Neural progenitor cell (in vitro differentiated cells): ENCODE results near the gene BRD4. TPM values are rescaled to one million over a fixed set of nuclear protein-coding genes. Genes with fewer than 3 reads are reported as not detected.

ENCODE experiments used
- DNase-seq: peaks from one replicate; pipeline ENCODE4 v3.0.0-alpha.2; 2016; ENCODE audit warnings: low spot score
- H2AFZ ChIP-seq: fragments of 200-600 bp; sonication (generic); replicated peaks from 2 replicates; pipeline ENCODE4 v1.6.1; 2016; ENCODE audit warnings: antibody characterized with exemption
- H3F3A ChIP-seq: fragments of 200-600 bp; sonication (generic); 2 replicates; pipeline ENCODE4 v1.6.1; 2016; ENCODE audit warnings: antibody characterized with exemption, low read depth
- H3K27ac ChIP-seq: fragments of 200-600 bp; sonication (generic); 2 replicates; pipeline ENCODE4 v1.5.1; 2016; ENCODE audit warnings: mild to moderate bottlenecking
- H3K27me3 ChIP-seq: fragments of 200-600 bp; sonication (generic); 2 replicates; pipeline ENCODE4 v1.6.1; 2016; ENCODE audit warnings: mild to moderate bottlenecking, moderate library complexity
- H3K36me3 ChIP-seq: fragments of 200-600 bp; sonication (generic); 2 replicates; pipeline ENCODE4 v1.5.1; 2016
- H3K4me1 ChIP-seq: fragments of 200-600 bp; sonication (generic); 2 replicates; pipeline ENCODE4 v1.6.1; 2016; ENCODE audit warnings: mixed run types
- H3K4me2 ChIP-seq: fragments of 200-600 bp; sonication (generic); 2 replicates; pipeline ENCODE4 v1.6.1; 2016
- H3K4me3 ChIP-seq: fragments of 200-600 bp; sonication (generic); 2 replicates; pipeline ENCODE4 v1.5.1; 2016
- H3K79me2 ChIP-seq: fragments of 200-600 bp; sonication (generic); 2 replicates; pipeline ENCODE4 v1.6.1; 2016; ENCODE audit warnings: low read depth
- H3K9ac ChIP-seq: fragments of 200-600 bp; sonication (generic); 2 replicates; pipeline ENCODE4 v1.6.1; 2016
- H3K9me3 ChIP-seq: fragments of 200-600 bp; sonication (generic); 2 replicates; pipeline ENCODE4 v1.5.1; 2016; ENCODE audit warnings: low read depth
- H4K20me1 ChIP-seq: fragments of 200-600 bp; sonication (generic); 2 replicates; pipeline ENCODE4 v1.6.1; 2016; ENCODE audit warnings: low read depth
- H3K27ac Mint-ChIP-seq: 3 replicates; pipeline ENCODE4 v1.8.0; 2021; ENCODE audit warnings: mixed read lengths
- H3K27me3 Mint-ChIP-seq: 2 replicates; pipeline ENCODE4 v1.8.0; 2022; ENCODE audit warnings: low read depth, mild to moderate bottlenecking, inconsistent platforms, moderate library complexity, mixed read lengths; ENCODE audit not compliant: insufficient read depth
- H3K36me3 Mint-ChIP-seq: 3 replicates; pipeline ENCODE4 v1.8.0; 2021; ENCODE audit warnings: mixed read lengths
- H3K4me1 Mint-ChIP-seq: 3 replicates; pipeline ENCODE4 v1.8.0; 2021; ENCODE audit warnings: mixed read lengths
- H3K4me3 Mint-ChIP-seq: 3 replicates; pipeline ENCODE4 v1.8.0; 2021; ENCODE audit warnings: mild to moderate bottlenecking, moderate library complexity, mixed read lengths
- H3K9me3 Mint-ChIP-seq: 3 replicates; pipeline ENCODE4 v1.8.0; 2020; ENCODE audit warnings: mixed read lengths
- CTCF ChIP-seq: fragments of 200-600 bp; sonication (generic); IDR thresholded peaks from 2 replicates; pipeline ENCODE4 v1.5.1; 2017; ENCODE audit warnings: antibody characterized with exemption, mild to moderate bottlenecking
- EZH2 ChIP-seq: fragments of 200-600 bp; sonication (generic); IDR thresholded peaks from 2 replicates; pipeline ENCODE4 v1.6.1; 2017; ENCODE audit warnings: antibody characterized with exemption, mild to moderate bottlenecking, moderate library complexity
- EZH2phosphoT487 ChIP-seq: fragments of 200-600 bp; sonication (generic); IDR thresholded peaks from 2 replicates; pipeline ENCODE4 v1.6.1; 2017; ENCODE audit warnings: antibody characterized with exemption
- total RNA-seq: library from RNA; depleted of rRNA; stranded (reverse); fragments of >200 nt; gene quantifications from 2 replicates; pipeline ENCODE4 v1.2.3, GENCODE V29; 2015; ENCODE audit warnings: low replicate concordance

Gene BRD4
- total RNA-seq, 1 donor from 2014 or later = 14.5 TPM

- H3K9me3 Mint-ChIP-seq = no peaks in the 10 kb centered on the region
- H3K4me3 Mint-ChIP-seq = no peak overlapping the region
- H3K36me3 Mint-ChIP-seq = peaks cover 28% of the 10 kb centered on the region
- TF ChIP-seq EZH2phosphoT487 = no peak
- no peak for TF ChIP-seq EZH2
- TF ChIP-seq CTCF = no peak
- peaks cover 16% of the 10 kb centered on the region for H3K79me2 ChIP-seq
- peaks cover 9% of the 10 kb centered on the region for H3K4me1 ChIP-seq
- DNase-seq = no peak
- H3F3A ChIP-seq = peaks cover 9% of the 10 kb centered on the region
- no peak overlapping the region for H2AFZ ChIP-seq
- no peak overlapping the region for H3K27ac Mint-ChIP-seq
- no peak overlapping the region for H3K27ac ChIP-seq
- no peaks in the 10 kb centered on the region for H3K36me3 ChIP-seq
- no peaks in the 10 kb centered on the region for H3K27me3 ChIP-seq
- H3K4me1 Mint-ChIP-seq = peaks cover 33% of the 10 kb centered on the region
- no peak overlapping the region for H3K4me3 ChIP-seq
- H4K20me1 ChIP-seq = peaks cover 63% of the 10 kb centered on the region
- no peaks in the 10 kb centered on the region for H3K9me3 ChIP-seq
- no peak overlapping the region for H3K9ac ChIP-seq
- no peak overlapping the region for H3K4me2 ChIP-seq
- H3K27me3 Mint-ChIP-seq = peaks cover 6% of the 10 kb centered on the region
These were observed 85.0 kb downstream of the BRD4 start for GRCh38 chr19:15247107-15248014.

- DNase-seq = no peak
- no peaks in the 10 kb centered on the region for H3K9me3 Mint-ChIP-seq
- H4K20me1 ChIP-seq = peaks cover 58% of the 10 kb centered on the region
- H3K27ac Mint-ChIP-seq = peak overlapping the region; percentile 21
- TF ChIP-seq EZH2 (no peak), CTCF (no peak), EZH2phosphoT487 (no peak)
- H3K36me3 Mint-ChIP-seq = peaks cover 23% of the 10 kb centered on the region
- no peak overlapping the region for H2AFZ ChIP-seq
- H3F3A ChIP-seq = peaks cover 4% of the 10 kb centered on the region
- no peak overlapping the region for H3K4me2 ChIP-seq
- H3K4me3 Mint-ChIP-seq = no peak overlapping the region
- H3K4me1 ChIP-seq = no peaks in the 10 kb centered on the region
- H3K9me3 ChIP-seq = no peaks in the 10 kb centered on the region
- H3K27me3 ChIP-seq = no peaks in the 10 kb centered on the region
- H3K27ac ChIP-seq = no peak overlapping the region
- peaks cover 5% of the 10 kb centered on the region for H3K27me3 Mint-ChIP-seq
- peaks cover 27% of the 10 kb centered on the region for H3K4me1 Mint-ChIP-seq
- no peak overlapping the region for H3K4me3 ChIP-seq
- H3K79me2 ChIP-seq = peaks cover 16% of the 10 kb centered on the region
- H3K9ac ChIP-seq = no peak overlapping the region
- no peaks in the 10 kb centered on the region for H3K36me3 ChIP-seq
These were observed 86.2 kb downstream of the BRD4 start for GRCh38 chr19:15246198-15246481.

GRCh38 chr19:15245370-15246197 lies 86.8 kb downstream of the BRD4 start:
- H3K4me1 Mint-ChIP-seq = peaks cover 21% of the 10 kb centered on the region
- H3K27ac Mint-ChIP-seq = peak overlapping the region; percentile 46
- no peak overlapping the region for H3K27ac ChIP-seq
- no peak overlapping the region for H3K9ac ChIP-seq
- H3K4me3 ChIP-seq = no peak overlapping the region
- H3K4me1 ChIP-seq = no peaks in the 10 kb centered on the region
- no peak overlapping the region for H3K4me3 Mint-ChIP-seq
- no peak overlapping the region for H3K4me2 ChIP-seq
- peaks cover 4% of the 10 kb centered on the region for H3F3A ChIP-seq
- H2AFZ ChIP-seq = no peak overlapping the region
- TF ChIP-seq EZH2phosphoT487 = no peak
- TF ChIP-seq CTCF = no peak
- no peak for TF ChIP-seq EZH2
- peaks cover 10% of the 10 kb centered on the region for H3K79me2 ChIP-seq
- H4K20me1 ChIP-seq = peaks cover 54% of the 10 kb centered on the region
- no peak for DNase-seq
- H3K36me3 Mint-ChIP-seq = peaks cover 23% of the 10 kb centered on the region
- no peaks in the 10 kb centered on the region for H3K27me3 ChIP-seq
- no peaks in the 10 kb centered on the region for H3K9me3 Mint-ChIP-seq
- peaks cover 5% of the 10 kb centered on the region for H3K27me3 Mint-ChIP-seq
- no peaks in the 10 kb centered on the region for H3K9me3 ChIP-seq
- H3K36me3 ChIP-seq = no peaks in the 10 kb centered on the region
